A673 (cell line): ENCODE measurements around the gene BMP4.
A peak's percentile ranks its signal among the peaks of the same experiment; 100 is the strongest.

Experiments used
- CTCF ChIP-seq: fragments of 300-800, 200-600 bp; sonication (generic); conservative IDR thresholded peaks from 2 replicates; pipeline ENCODE4 v1.5.1; 2017; ENCODE audit warnings: low read depth, mild to moderate bottlenecking, antibody characterized with exemption, low read length, moderate library complexity, mixed read lengths
- EZH2 ChIP-seq: fragments of 200-600 bp; sonication (generic); IDR thresholded peaks from 2 replicates; pipeline ENCODE4 v1.6.1; 2017; ENCODE audit warnings: borderline replicate concordance, low read depth, mild to moderate bottlenecking, mixed read lengths, antibody characterized with exemption, low read length; ENCODE audit not compliant: poor library complexity, severe bottlenecking

- TF ChIP-seq CTCF (no peak), EZH2 (peak; percentile 62)
These were observed at the start of gene BMP4 for GRCh38 chr14:53956427-53957201.
